HL-60/S4 (cell line): ENCODE results near the gene CAMSAP1.

Experiments
- in situ Hi-C: fragments of 300-500 bp; cut with MboI; formaldehyde crosslinking; loops from 2 replicates; pipeline ENCODE4 v1.14.3; 2022; ENCODE audit warnings: low sequenced_read_pairs

CAMSAP1 gene

DNA sequence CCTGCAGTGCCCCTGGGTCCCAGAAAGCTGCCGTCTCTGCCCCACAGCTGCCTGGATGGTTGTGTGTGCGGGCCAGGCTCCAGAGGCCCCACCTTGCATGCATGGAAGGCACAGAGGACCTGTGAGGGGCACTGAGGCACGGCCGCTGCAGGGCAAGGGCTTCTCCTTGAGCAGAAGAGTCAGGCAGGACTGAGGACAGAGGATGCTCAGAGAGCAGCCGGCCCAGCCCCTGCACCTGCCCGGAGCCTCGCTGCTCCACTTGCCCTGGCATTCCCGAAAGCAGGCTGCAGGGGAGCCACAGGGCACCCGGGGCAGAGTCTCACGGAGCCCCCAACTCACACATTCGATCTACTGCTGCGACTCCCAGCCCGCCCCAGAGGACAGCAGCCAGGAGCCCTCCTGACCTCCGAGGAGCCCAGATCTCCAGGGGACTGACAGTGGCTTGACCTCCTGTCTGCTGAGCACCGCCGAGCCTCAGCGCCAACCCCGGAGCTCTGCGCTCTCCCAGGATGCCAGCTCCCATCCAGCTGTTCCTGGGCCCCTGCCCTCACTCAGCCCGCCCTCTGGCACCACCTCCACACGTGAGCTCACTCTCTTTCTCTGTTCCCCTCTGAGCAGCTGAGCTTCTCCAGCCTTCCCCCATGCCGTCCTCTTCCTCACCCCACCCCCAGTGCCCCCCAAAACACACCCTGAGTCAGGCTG, 110.4 kb downstream of the CAMSAP1 start:
- in situ Hi-C loops, result no loop called here

DNA sequence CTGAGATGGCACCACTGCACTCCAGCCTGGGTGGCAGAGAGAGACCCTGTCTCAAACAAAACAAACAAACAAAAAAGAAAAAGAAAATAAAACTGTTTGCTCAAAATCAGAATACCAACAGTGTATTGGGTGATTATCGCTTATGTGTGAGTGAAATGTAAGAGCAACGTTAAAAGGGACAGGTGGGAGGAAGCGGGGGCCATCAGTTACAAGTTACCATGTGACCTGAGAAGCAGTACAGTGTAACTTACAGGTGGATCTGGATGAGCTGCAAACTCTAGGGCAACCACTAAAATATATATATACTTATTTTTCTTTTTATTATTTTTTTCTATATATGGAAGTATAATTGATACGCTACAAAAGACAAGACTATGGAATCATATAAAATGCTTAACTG, 112.0 kb downstream of the CAMSAP1 start:
- in situ Hi-C loops, result no loop called here

DNA sequence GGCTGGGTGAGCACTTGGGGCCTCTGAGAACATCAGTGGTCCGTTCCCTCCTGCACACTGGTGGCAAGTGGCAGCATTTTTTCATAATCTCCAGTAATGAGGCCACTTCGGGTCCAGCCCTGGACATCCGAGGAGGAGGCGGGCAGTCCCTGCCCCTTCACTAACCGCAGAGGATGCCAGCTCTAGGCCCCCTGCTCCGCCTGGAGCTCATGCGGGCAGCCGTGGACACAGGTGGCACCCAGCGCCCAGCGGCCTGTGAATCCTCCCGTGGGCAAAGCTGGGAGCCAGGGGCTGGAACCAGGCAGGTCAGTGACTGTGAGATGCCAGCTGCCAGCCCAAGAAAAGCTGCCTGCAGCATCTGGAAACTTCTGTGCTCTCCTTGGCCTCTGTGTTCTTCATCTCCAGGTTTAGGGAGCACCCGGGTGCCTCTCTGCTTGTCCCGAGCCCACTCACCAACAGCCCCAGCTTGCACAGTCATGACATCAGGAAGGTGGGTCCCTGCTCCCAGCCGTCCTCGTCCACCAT, 112.9 kb downstream of the CAMSAP1 start:
- in situ Hi-C loops, result no loop called here

DNA sequence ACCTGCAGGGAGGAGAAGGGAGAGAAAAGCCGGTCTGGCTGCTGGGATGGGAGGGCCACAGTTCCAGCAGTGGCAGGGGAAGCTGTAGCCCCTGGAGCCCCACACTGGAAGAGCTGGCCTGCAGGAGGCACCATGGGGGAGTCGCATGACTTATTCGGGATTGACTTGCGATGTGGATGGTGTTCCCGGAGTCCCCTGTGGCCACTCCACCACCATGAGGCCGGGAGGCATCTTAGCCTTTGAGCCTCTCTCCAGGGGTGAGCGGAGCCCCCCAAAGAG, 113.3 kb downstream of the CAMSAP1 start:
- in situ Hi-C loops, result no loop called here

DNA sequence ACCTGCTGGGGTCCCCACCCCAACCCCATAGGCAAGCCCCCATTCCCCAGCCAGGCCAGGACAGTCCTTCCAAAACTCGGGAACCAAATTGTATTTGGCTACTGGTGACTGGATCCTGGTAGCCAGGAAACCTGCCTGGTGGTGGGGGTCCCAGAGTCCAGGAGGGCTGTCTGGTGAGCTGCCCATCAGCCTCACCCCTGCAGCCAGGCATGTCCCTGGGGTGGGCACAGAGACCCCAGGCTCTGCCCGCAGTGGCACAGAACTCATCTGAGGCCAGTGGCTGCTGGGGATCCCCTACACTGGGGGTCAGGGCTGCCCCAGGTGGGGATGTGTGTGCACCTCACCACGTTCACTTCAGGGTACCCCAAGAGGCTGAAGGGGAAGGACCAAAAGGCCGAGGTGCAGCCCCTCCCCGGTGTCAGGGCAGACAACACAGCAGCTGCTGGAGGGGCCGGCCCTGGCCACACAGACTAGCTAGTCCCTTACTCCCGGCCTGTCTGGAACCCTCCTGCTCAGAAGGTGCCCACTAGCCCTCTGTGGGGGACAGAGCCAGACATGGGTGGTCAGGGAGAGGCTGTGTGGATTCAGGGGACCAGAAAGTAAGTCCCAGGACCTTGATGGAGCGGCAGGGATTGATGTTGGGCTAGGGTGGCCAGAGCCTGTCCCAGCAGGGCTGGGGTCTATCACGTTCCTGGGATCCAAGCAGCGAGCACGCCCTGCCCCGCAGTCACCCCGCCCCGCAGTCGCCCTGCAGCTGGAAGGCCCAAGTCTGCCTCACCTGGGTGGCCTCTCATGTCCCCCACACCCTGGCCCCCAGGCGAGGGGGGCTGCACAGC, 113.9 kb downstream of the CAMSAP1 start:
- in situ Hi-C loops, result no loop called here

DNA sequence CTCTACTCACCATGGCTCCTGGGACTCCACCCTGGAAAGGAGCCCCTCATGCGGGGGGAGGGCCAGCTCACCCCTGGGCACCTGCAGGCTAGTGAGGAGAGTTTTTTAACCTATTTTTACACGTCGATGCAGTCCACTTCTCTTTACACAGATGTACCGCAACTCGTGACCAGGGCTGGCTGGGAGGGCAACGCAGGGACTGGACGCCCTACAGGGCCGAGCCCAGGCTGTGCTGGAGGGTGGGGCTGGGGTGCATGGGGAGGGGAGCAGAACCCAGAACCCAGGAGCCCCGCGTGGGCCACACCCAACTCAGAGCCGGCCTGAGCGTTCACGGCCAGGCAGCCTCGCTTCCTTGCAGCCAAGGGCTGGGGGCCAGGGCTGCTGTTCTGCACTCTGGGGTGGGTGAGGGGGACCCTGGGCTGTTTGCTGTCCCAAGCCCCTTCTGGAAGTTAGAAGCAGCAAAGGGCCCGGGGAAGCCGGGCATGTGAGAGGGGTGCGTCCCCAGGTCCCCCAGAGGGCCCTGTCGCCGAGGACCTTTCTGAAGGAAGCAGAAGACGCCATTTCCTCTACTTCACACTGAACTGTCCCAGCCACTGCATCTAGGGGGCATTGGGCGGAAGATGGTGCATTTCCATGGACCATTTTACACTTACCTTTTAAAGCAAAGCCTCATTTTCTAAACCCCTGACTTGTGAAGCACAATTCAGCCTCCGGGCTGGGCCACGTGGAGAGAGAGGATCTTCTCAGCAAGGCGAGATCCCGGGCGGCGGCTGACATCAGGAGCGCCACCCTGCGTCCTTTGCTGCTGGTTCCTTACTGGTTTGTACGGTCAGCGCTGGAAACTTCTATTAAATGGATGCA, 114.8 kb downstream of the CAMSAP1 start:
- in situ Hi-C loops, result no loop called here

DNA sequence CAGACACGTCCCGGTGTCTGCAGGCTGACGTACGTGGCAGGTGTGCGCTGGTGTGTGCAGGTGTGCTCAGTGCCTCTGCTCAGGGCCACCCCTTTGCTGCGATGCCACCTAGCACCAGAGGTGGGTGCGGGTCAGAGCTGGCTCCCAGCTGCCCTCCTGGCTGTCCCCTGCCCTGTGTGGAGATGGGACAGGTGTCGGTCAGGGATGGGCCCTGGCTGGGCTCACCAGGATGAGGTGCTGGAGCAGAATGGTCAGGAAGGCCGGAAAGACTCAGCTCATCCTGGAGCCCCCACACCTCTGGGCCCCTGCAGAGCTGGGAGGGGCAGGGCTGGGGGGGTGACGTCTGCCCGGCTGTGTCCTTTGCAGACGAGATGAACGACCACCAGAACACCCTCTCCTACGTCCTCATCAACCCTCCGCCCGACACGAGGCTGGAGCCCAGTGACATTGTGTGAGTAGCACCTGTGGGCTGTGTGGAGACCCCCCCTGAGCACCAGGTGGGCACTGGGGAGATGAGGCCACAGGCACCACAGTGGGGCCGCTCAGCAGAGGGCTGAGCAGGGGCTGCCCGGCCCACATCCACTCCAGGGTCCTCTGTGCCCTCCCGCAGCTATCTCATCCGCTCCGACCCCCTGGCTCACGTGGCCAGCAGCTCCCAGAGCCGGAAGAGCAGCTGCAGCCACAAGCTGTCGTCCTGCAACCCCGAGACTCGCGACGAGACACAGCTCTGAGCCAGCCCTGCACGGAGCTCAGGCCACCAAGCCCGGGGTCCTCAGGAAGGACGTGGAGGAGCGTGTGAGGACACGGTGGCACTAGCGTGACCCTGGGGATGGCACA, 115.7 kb downstream of the CAMSAP1 start:
- in situ Hi-C loops, result no loop called here

DNA sequence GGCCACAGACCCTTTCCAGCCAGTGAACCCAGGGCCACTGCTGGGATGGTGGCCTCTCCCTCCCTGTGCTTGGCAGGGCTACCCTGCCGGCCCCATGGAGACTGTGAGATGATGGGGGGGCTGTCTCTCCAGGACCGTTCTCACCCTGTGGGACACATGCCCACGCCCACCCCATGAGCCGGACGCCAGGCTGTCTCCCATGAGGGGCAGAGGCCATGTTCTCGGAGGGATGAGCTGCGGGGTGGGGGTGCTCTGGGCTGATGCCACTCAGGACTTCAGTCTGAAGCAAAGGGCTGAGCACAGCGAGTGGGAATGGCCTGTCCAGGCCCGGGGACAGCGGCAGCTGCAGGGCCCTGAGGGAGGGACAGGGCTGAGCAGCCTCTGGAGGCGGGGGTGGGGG, 116.5 kb downstream of the CAMSAP1 start:
- in situ Hi-C loops, result no loop called here

DNA sequence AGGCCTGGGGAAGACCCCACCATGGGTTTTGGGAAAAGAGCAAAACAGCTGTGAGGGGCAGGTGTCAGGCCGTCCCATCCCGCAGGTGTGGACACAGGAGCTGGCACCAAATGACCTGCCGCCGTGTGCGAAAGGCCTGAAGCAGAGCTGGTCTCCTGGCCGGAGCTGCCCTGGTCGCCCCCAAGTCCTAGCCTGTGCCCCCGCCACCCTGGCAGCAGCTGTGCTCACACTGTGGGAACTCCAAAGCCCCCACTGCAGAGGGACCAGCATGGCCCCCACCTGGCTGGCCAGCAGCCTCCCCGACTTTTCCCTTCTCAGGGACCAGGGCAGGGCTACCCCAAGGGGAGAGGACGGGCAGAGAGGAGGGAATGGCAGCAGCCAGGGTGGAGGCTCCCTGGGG, 117.0 kb downstream of the CAMSAP1 start:
- in situ Hi-C loops, result no loop called here

DNA sequence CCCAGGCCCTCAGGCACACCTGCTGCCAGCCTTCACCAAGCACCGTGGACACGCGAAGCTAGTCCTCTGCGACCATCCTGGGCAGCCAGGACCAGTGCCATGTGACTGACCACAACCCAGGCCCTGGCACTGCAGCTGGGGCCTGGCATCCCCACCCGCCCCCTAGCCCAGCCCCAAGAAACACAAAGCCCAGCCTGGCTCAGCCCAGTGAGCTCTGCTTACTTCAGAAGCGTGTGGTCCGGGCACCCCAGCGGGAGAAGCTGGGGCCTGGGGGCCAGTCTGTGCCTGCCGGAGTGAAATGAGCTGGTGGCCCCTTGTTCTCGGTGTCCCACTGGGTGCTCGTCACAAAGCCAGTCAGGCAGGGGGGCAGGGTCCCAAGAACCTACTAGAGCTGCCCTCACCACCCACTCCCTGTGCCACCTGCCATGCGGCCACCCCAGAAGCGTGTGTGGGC, 117.5 kb downstream of the CAMSAP1 start:
- in situ Hi-C loops, result no loop called here

DNA sequence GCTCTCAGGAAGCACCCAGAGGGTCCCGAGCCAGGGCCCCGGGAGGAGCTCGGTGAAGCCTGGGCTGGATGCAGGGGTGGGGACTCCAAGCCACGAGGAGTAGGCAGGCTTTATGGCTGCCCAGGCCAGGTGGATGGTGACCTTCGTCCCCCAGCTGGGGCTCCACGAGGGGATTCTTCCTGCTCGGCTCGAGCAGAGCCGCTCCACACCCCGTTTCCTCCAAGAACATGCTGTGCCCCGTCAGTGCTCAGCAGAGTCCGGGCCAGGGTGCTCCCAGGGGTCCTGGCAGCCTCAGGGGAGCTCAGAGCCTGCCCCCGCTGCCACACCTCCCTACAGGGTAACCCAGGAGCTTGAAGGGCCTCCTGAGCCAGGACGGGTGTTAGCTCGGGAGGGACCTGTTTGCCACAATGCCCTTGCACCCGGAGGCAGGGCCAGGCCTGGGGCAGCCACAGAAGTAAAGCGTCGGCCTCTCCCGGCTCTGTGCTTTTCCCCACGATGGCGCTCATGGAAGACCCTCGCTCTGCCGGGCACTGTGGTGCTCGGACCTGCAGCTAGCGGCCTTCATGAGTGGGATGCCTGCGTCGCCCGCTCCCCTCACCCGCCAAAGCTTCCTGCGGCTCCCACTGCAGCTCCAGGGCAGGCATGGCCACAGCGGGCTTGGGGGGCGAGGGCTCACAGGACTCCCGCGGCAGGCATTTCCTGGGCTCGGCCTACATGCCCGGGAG, 118.6 kb downstream of the CAMSAP1 start:
- in situ Hi-C loops, result no loop called here

DNA sequence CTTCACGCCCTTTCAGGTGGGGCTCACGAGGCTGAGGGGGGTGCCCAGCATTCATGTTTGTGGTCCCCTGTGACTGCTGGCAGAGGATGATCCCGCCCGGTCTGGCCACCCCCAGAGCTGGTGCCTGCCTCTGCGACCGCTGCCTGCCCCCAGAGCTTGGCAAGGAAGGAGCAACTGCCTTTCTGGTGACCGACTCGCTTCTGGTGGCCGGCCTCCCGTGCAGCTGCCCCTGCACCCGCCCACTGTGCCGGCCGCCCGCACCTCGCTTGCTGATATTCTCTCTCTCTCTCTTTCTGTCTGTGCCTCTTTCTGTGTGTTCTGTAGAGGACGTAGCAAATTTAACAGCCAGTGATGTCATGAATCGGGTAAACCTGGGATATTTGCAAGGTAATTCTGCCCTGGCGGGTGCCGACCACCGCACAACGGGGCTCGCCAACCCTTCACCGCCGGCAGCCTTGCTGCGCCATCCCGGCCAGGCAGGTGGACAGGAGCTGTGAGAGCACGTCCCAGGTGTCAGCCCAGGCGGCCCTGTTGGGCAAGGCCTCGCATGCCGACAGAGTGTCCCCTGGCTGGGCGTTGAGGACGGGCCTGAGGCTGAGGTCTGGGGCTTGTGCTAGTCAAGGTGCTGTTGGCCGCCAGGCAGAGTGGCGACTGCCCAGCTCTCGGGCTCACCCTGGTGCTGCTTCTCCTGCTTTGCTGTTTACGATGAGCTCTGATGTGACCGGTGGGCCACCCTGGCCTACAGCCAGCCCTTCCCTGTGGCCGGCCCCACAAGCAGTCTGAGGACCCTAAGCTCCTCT, 119.4 kb downstream of the CAMSAP1 start:
- in situ Hi-C loops, result no loop called here

DNA sequence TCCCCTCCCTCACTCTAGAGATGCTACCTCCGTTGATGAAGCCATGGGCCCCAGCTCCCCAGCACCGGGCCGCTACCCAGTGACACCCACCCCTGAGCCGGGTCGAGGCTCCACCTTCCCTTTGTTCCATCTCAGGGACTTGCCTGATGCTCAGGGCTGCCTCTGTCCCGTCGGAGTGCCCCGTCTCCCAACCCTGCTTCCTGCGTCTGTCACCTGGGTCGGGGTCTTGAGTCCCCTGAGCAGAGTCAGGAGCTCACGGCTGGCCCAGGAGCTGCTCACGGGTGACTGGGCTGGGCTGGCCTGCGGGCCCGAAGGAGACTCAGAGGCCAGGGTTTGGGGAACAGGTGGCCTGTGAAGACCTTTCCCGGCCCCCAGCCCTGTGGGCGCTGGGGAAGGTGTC, 120.0 kb downstream of the CAMSAP1 start:
- in situ Hi-C loops, result no loop called here

DNA sequence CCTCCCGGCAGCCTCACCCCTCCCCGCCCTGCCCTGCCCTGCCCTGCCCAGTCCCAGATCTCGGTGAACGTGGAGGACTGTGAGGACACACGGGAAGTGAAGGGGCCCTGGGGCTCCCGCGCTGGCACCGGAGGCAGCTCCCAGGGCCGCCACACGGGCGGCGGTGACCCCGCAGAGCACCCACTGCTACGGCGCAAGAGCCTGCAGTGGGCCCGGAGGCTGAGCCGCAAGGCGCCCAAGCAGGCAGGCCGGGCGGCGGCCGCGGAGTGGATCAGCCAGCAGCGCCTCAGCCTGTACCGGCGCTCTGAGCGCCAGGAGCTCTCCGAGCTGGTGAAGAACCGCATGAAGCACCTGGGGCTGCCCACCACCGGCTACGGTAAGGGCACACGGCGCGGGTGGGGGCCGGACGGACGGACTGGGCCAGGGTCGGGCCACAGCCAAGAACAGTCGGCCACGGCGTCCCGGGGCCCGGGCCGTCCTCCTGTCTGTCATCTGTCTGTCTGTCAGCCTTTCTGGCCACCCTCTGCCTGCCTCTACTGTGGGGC, 121.1 kb downstream of the CAMSAP1 start:
- in situ Hi-C loops, result no loop called here

DNA sequence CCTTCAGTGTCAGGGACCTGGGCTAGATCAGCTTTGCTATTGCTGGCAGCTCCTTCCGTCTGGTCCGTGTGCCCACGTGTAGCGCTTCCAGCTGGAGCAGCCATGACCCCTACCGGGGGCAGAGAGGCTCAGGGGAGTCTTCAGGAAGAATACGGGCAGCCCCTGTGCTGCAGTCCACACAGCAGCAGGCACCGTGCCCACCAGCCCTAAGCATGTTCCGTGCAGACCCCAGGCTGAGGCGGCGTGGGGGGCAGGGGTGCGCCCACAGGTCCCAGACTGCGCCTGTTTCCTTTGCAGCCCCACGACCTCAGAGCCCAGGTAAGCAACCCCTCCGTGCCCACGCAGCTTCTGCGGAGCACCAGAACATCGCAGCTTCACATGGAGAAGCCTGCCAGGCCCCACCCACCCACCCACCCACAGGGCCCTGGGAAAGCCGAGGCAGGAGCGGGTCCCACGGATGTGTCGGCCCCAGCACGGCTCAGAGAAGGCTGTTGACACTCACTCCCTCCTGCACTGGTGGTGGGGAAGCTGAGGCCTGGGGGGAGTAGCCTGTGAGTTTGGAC, 122.3 kb downstream of the CAMSAP1 start:
- in situ Hi-C loops, result no loop called here

DNA sequence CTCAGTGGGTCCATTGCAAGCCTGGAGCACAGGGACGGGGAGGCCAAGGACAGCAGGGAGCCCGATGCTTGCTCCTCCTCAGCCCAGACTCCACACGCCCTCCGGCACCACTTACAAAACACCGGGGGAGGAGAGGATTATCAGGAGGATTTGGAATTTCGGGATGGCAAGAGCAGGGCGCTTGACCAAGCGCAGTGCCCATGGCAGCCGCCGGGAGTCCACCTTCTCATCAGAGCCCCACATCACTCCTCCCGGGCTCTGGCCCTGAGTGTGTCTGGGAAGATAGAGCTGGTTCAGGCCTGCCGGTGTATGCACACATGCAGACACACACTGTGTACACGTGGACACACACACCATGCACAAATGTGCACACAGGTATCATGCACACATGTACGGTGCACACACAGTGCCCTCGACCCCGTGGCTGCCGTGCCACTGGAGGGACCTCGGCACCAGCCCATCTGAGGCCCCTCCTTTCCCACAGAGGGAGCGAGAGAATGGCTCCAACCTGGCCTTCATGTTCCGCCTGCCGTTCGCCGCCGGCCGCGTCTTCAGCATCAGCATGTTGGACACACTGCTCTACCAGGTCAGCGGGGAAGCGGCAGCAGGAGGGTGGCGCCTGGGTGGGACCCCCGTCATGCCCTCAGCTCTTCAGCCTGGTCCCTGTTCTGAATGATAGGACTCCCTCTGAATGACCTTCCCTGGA, 123.7 kb downstream of the CAMSAP1 start:
- in situ Hi-C loops, result no loop called here

DNA sequence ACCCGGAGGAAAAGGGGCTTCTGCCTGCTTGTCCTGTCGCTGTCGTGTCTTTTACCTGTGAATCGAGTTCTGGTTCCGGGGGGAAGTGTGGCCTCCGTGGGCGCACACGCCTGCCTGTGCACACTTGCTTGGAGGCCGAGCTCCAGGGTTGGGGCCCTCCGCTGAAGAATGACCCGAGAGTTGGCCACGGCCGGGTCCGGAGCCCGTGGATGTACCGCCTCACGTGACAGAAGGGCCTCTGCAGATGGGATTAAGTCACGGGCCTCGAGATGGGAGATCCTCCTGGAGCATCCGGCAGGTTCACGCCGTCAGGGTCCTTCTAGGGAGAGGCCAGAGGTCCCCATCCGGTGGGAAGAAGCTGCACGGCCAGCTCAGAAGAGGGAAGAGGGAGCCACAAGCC, 124.4 kb downstream of the CAMSAP1 start:
- in situ Hi-C loops, result no loop called here

DNA sequence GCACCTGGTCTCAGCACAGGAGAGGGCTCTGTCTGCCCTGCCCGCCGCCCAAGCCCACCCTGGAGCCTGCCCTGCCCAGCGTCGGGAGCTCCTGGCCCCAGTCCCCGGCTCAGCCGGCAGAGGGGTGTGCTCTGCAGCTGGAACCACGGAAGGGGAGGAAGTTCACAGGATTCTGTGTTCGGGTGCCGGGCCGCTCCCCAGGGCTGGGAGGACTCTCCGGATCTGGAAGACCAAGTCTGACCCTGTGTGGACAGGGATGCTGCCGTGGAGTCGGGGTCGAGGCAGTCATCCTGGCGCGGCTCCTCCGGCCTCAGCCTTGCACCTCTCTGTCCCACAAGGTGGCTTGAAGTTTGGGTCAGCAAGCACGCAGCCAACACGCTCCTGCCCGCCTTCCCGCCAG, 126.7 kb downstream of the CAMSAP1 start:
- in situ Hi-C loops, result no loop called here
